AG10803 (cell line): ENCODE measurements around the gene TIAL1.

ENCODE experiments used
- DNase-seq: peaks from one replicate; pipeline ENCODE4 v3.0.0; 2010; ENCODE audit warnings: low read depth
- H3K4me3 ChIP-seq: 2 replicates; pipeline ENCODE4 v1.5.1; 2011; ENCODE audit warnings: mild to moderate bottlenecking, low read length, control low read depth
- TF ChIP-seq, protein P1 (sequence below): conservative IDR thresholded peaks from 2 replicates; pipeline ENCODE4 v1.5.1; 2011; ENCODE audit warnings: mild to moderate bottlenecking, low read length, control low read depth, inconsistent platforms

TIAL1 gene

DNA sequence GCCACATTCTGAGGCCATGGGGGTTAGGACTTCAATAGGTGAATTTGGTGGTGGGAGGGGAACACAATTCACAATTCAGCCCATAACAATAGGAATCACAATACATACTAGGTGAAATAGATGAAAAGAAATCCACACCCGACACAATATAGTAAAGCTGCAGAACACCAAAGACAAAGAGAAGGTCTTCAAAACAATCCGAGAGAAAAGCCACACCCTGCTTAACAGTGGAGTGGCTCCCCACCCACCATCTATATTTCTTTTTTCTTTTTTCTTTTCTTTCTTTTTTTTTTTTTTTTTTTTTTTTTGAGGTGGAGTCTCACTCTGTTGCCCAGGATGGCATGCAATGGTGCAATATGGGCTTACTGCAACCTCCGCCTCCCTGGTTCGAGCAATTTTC is 14.7 kb upstream of the TIAL1 start:
- TF ChIP-seq, protein P1, sequence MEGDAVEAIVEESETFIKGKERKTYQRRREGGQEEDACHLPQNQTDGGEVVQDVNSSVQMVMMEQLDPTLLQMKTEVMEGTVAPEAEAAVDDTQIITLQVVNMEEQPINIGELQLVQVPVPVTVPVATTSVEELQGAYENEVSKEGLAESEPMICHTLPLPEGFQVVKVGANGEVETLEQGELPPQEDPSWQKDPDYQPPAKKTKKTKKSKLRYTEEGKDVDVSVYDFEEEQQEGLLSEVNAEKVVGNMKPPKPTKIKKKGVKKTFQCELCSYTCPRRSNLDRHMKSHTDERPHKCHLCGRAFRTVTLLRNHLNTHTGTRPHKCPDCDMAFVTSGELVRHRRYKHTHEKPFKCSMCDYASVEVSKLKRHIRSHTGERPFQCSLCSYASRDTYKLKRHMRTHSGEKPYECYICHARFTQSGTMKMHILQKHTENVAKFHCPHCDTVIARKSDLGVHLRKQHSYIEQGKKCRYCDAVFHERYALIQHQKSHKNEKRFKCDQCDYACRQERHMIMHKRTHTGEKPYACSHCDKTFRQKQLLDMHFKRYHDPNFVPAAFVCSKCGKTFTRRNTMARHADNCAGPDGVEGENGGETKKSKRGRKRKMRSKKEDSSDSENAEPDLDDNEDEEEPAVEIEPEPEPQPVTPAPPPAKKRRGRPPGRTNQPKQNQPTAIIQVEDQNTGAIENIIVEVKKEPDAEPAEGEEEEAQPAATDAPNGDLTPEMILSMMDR = no peak
- no peak overlapping the region for H3K4me3 ChIP-seq
- DNase-seq = no peak

DNA sequence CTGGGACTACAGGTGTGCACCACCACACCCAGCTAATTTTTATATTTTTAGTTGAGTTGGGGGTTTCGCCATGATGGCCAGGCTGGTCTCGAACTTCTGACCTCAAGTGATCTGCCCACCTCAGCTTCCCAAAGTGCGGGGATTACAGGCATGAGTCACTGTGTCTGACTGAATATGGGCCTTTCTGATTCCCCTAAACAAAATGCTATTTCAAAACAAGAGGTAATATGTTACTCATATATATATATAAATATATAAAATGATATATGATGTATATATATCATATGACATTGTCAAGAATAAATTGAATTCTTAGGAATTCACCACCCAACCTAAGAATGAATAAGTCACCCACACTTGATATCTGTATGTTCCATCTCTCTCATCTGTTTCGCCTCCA is 12.8 kb upstream of the TIAL1 start:
- DNase-seq = no peak
- no peak overlapping the region for H3K4me3 ChIP-seq
- TF ChIP-seq, protein P1 = no peak

DNA sequence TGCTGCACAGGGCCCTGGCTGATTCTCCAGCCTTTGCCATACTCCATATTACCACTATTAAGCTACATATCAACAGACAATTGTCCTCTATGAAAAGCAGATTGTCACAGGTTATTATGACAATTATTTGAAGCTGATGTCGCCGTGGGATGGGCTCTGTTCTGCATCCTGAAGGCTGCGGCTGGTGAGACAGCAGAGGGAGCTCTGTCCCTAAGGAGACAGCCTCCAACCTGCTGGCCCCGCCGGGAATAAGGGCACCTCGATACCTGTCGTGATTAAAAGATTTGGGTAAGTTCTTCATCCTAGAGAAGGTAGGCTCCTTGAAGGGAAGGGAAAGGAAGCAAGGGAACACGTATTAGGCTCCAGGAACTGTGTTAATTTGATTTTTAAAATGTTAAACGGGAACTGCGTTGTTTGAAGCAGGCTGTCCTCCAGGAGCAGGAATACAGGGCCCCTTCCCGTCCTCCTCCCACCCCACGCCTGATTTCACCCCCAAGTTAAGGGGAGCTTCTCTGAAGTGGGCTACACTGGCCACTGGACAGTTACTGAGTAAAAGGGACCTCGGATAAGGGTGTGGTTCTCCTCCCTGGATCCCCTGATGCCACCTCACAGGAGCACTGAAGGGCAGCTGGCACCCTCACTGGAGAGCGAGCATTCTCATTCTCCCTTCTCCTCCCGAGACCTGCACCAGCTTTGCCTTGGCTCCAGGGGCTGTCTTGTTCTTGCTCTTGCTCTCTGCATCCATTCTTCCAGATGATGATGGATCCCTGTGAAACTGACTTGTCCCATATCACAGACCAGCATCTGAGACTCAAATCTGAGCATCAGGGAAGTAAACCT is 11.8 kb upstream of the TIAL1 start:
- no peak overlapping the region for H3K4me3 ChIP-seq
- DNase-seq = peak; percentile 27
- TF ChIP-seq, protein P1 = peak; percentile 64

GRCh38 chr10:119604468-119604867 is 7.7 kb upstream of the TIAL1 start:
- no peak overlapping the region for H3K4me3 ChIP-seq
- TF ChIP-seq, protein P1 = no peak
- DNase-seq = no peak

DNA sequence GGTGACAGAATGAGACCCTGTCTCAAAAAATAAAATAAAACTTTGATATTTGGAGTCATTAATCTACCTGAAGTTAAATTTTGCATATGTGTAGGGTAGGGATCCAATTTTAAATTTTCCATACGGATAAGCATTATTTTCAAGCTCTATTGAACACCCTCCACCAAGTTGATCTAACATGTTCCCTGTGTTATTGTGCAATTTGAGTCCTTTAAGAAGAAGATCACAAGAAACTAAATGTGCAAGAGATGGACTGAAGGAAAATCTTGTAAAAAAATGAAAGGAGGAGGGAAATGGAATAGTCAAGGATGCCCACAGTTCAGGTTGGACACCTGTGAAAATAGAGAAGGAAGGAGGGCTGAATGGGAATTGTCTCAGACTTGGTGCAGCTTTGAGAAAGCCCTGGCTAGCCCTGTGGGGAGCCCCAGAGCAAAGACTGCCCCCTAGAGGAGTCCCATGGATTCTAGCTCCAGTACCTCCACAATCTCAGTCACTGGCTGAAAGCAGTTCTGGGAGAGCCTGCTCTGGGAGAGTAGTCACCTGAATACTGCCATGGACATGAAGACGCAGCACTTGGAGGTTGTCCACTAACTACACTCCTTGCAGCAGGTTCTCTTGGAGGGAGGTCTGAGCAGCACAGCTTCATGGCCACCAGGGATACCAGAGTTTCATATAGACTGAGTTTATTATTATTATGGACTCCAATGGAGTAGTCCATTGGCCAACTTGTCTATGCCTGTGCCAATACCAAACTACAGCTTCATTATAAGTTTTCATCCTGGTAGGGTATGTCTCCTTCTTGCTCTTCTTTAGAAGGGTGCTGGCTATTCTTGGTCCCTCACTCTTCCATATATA is 5.7 kb upstream of the TIAL1 start:
- TF ChIP-seq, protein P1 = peak; percentile 64
- peak; percentile 15 for DNase-seq
- H3K4me3 ChIP-seq = no peak overlapping the region

DNA sequence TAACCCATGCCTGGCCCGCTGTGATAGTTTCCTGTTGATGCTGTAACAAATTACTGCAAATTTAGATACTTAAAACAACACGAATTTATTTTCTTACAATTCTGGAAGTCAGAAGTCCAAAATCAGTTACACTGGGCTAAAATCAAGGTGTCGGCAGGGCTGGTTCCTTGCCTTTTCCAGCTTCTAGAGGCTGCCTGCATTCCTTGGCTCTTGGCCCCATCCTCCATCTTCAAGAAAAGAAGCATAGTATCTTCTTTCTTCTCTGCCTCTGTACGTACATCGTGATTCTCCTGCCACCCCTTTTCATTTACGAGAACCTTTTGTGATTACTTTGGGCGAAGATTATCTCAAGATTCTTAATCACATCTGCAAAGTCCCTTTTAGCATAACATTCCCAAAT is 1.6 kb upstream of the TIAL1 start:
- no peak for DNase-seq
- no peak overlapping the region for H3K4me3 ChIP-seq
- TF ChIP-seq, protein P1 = no peak
